Measurements from ENCODE around the gene HLA-DQA2.
"Not testable (repeated sequence)": the region's sequence is repeated elsewhere in the genome, so short reads cannot be mapped to it uniquely, and the experiment has no call there.

HLA-DQA2 gene

GRCh38 chr6:32779036-32779435, 37.8 kb downstream of the HLA-DQA2 start:
- no peak for DNase-seq (ENCODE audit: low read depth in 2 of 2)

GRCh38 chr6:32782923-32783322, 41.7 kb downstream of the HLA-DQA2 start:
- not testable (repeated sequence) for DNase-seq (ENCODE audit: low read depth in 2 of 2)

DNA sequence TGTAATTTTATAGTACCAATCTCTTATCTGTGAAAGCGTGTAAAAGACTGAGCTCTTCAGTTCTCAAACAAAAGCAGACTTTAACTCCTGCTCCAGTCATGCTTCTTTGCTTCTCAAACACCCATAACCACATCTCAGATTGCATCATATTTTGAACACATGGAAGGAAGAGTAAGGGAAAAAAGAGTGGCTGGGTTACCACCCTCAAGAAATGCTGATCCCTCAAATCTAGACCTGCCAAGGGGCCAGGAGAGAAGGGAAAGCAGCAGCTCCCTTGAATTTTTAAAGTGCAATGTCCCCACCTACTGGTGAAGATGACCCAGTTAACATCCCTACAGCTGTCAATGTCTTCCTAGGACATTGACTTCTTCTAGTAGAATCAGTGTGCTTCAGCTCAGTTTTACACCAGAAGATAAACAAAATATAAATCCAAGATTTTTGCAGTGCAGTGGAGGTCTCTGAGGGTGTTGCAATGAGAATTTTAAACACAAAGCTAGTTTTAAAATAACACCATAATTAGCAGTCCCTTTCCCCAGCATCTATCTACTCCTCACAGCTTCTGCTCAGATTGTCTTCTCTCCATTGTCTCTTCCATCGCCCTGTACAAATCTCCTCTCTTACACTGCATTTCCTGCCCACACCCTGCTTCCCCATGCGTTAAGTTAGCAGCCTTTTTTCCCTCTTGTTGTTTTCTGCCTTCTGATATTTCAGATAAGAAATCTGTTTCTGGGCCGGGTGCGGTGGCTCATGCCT, 44.8 kb downstream of the HLA-DQA2 start:
- no peak for DNase-seq (ENCODE audit: low read depth in 2 of 2)

GRCh38 chr6:32790306-32790705, 49.1 kb downstream of the HLA-DQA2 start:
- no peak for DNase-seq (ENCODE audit: low read depth in 2 of 2)

GRCh38 chr6:32792901-32793435, 51.8 kb downstream of the HLA-DQA2 start:
- DNase-seq (ENCODE audit: low read depth in 2 of 2): no peak

- no peak for DNase-seq (ENCODE audit: low read depth in 2 of 2)
These were observed 53.3 kb downstream of the HLA-DQA2 start for GRCh38 chr6:32794510-32794909.
